ENCODE data around the gene C11orf91. TPM values are rescaled to one million over a fixed set of nuclear protein-coding genes. Genes with fewer than 3 reads are reported as not detected.

C11orf91 gene
- total and polyA plus RNA-seq, 2 donors (not counting 3 experiments of a cell fraction or from before 2014, with no cell fraction given): 0.94 to 2.1 TPM

- FAIRE-seq: peak; percentile 96
- peak overlapping the region; percentile 60 for H3K4me2 ChIP-seq (ENCODE audit: insufficient read depth, low read length)
Observed at GRCh38 chr11:33721426-33721825, 20.8 kb upstream of the C11orf91 start.

More at GRCh38 chr11:33721426-33721825, 20.8 kb upstream of the C11orf91 start:
- Histone ChIP-seq H3K27me3 (ENCODE audit: control insufficient read depth in 2 of 2, insufficient read depth in 2 of 2, low read length in 2 of 2) (no peaks in the 10 kb centered on the region), H3K9me3 (replicated peaks; ENCODE audit: control insufficient read depth, insufficient read depth, low read length) (no peaks in the 10 kb centered on the region), H2AFZ (ENCODE audit: low read depth, low read length) (no peak overlapping the region), H3K36me3 (ENCODE audit: control insufficient read depth in 2 of 2, extremely low read depth in 1 of 2, insufficient read depth in 2 of 2, low read length in 2 of 2) (peaks cover 25 to 38% of the 10 kb centered on the region in 2 experiments), H3K9ac (replicated peaks; ENCODE audit: extremely low read depth, insufficient read depth, low read length) (peak overlapping the region; percentile 81), H3K9me1 (replicated peaks; ENCODE audit: control insufficient read depth, extremely low read depth, insufficient read depth, low read length) (no peaks in the 10 kb centered on the region), H3K4me3 (replicated peaks in 1 of 3; ENCODE audit: insufficient read depth in 1 of 3, low read depth in 1 of 3, low read length in 3 of 3) (no peak overlapping the region), H3K27ac (ENCODE audit: insufficient read depth, low read depth, low read length) (peak overlapping the region; percentile 99), H4K20me1 (replicated peaks; ENCODE audit: control insufficient read depth, extremely low read depth, insufficient read depth, low read length) (no peaks in the 10 kb centered on the region), H3K79me2 (ENCODE audit: control insufficient read depth, insufficient read depth, low read length) (peaks cover 100% of the 10 kb centered on the region), H3K4me1 (ENCODE audit: control insufficient read depth, extremely low read depth, insufficient read depth, low read length) (peaks cover 67% of the 10 kb centered on the region)
- BruUV-seq (replicated peaks): no TSS peak
- intact Hi-C loops (cut with micrococcal nuclease) (no loop called here), dilution Hi-C loops (cut with MboI; ENCODE audit: extremely low pct_ligation_motif_present, low sequenced_read_pairs) (no loop called here)
- TF ChIP-seq GATA2 (IDR thresholded peaks at IDR 0.05; ENCODE audit: insufficient read depth, insufficient read length, low read depth, low read length) (no peak), JUN (IDR thresholded peaks at IDR 0.05; ENCODE audit: borderline replicate concordance, insufficient read depth, insufficient read length, low read depth) (peak; percentile 50), MYC (IDR thresholded peaks at IDR 0.05; ENCODE audit: low read depth, low read length) (peak; percentile 33), CTCF (IDR thresholded peaks at IDR 0.05; ENCODE audit: extremely low read depth in 1 of 2, insufficient read depth in 1 of 2, low read depth in 1 of 2, low read length in 2 of 2) (no peak), MAX (IDR thresholded peaks at IDR 0.05; ENCODE audit: insufficient read depth, insufficient read length) (peak; percentile 59), FOS (IDR thresholded peaks at IDR 0.05; ENCODE audit: borderline replicate concordance, insufficient read depth, low read length) (peak; percentile 71), POLR2A (IDR thresholded peaks at IDR 0.05; ENCODE audit: low read depth, low read length) (no peak), EZH2 (IDR thresholded peaks at IDR 0.05; ENCODE audit: borderline replicate concordance, low read depth, low read length, severe bottlenecking) (no peak), POLR2AphosphoS5 (IDR thresholded peaks at IDR 0.05; ENCODE audit: insufficient read depth, low read depth, low read length) (peak; percentile 55)
- CTCF ChIA-PET: interaction anchor here (0.6 to 13.8 kb wide), 5 partner anchors 9 to 21 kb away, joined by 3 to 254 read pairs (median 9); partner anchors contain the start of gene CD59
- DNase-seq (ENCODE audit: low read depth, low spot score): peak; percentile 91
- POLR2A ChIA-PET: interaction anchor here (0.9 kb wide), 1 partner anchor 15 kb away, joined by 3 read pairs; no protein-coding TSS in a partner anchor

Measured in endothelial cell of umbilical vein (primary cell).